Prostate gland (tissue), 2 donors: Measurements from ENCODE around the gene KCNQ1. TPM values are rescaled to one million over a fixed set of nuclear protein-coding genes. Genes with fewer than 3 reads are reported as not detected.

Experiments used
- DNase-seq: peaks from one replicate; pipeline ENCODE4 v3.0.0-alpha.2; 2019; ENCODE audit warnings: low spot score
- H3K27ac ChIP-seq, 2 donors: fragments of 200-600 bp; sonication (generic); 2 replicates each; pipeline ENCODE4 v1.5.1; 2017 to 2019
- H3K27me3 ChIP-seq: fragments of 200-600 bp; sonication (generic); replicated peaks from 2 replicates; pipeline ENCODE4 v1.5.1; 2019; ENCODE audit not compliant: insufficient read depth
- H3K36me3 ChIP-seq, 2 donors: fragments of 200-600 bp; sonication (generic); 1 replicate in 1 of 2; 2 replicates in 1 of 2; pipeline versions ENCODE4 v1.5.1 to v1.8.1; 2017 to 2019
- H3K4me1 ChIP-seq: fragments of 200-600 bp; sonication (generic); replicated peaks from 2 replicates; pipeline ENCODE4 v1.5.1; 2019
- H3K4me3 ChIP-seq, 2 donors: fragments of 200-600 bp; sonication (generic); 2 replicates each; pipeline ENCODE4 v1.5.1; 2017 to 2019
- H3K9me3 ChIP-seq: fragments of 200-600 bp; sonication (generic); 2 replicates; pipeline ENCODE4 v1.5.1; 2017
- CTCF ChIP-seq, 4 experiments: fragments of 200-600 bp in 2 of 4; fragments of 450-650 bp in 2 of 4; sonication (generic) in 2 of 4; IDR thresholded peaks; 1 replicate in 3 of 4; 2 replicates in 1 of 4; pipeline ENCODE4 v1.5.1; 2016 to 2019; ENCODE audit warnings: antibody characterized with exemption in 4 of 4, mild to moderate bottlenecking in 2 of 4, moderate library complexity in 2 of 4
- POLR2A ChIP-seq: fragments of 450-650 bp; IDR thresholded peaks from one replicate; pipeline ENCODE4 v1.6.1; 2016; ENCODE audit warnings: antibody characterized with exemption, mild to moderate bottlenecking
- POLR2AphosphoS5 ChIP-seq: sonication (generic); formaldehyde crosslinking; IDR thresholded peaks from one replicate; pipeline ENCODE4 v1.6.1; 2017; ENCODE audit warnings: antibody characterized with exemption
- WGBS: methylation state at CpG from one replicate; pipeline ENCODE4 v1.1.5; 2018; 5-methylcytosine and 5-hydroxymethylcytosine counted together
- intact Hi-C: fragments of 100-400 bp; cut with DNase I; formaldehyde crosslinking; loops from one replicate; pipeline ENCODE4 v1.14.2; 2022
- total RNA-seq, 2 donors: library from RNA; depleted of rRNA; stranded (reverse); fragments of >200 nt; gene quantifications; one replicate each; pipeline ENCODE4 v1.1.0, GENCODE V29; 2016

KCNQ1 gene
- total RNA-seq, 2 donors from 2014 or later: 10.0 to 33.8 TPM

GRCh38 chr11:2423157-2424025, 21.4 kb upstream of the KCNQ1 start:
- intact Hi-C loops: no loop called here
- no peaks in the 10 kb centered on the region for H3K4me1 ChIP-seq
- H3K9me3 ChIP-seq: no peaks in the 10 kb centered on the region
- H3K4me3 ChIP-seq: no peak overlapping the region
- 78% methylated on average over 26 of the region's 26 CpGs for WGBS
- no peak overlapping the region for H3K27ac ChIP-seq
- TF ChIP-seq POLR2A (no peak), CTCF (IDR thresholded peaks at IDR 0.05) (no peak), POLR2AphosphoS5 (no peak)
- H3K36me3 ChIP-seq: no peaks in the 10 kb centered on the region
- no peak for DNase-seq
- H3K27me3 ChIP-seq: no peaks in the 10 kb centered on the region

- H3K4me3 ChIP-seq: no peak overlapping the region
- no peak overlapping the region for H3K27ac ChIP-seq
- H3K36me3 ChIP-seq: no peaks in the 10 kb centered on the region
- no peak for TF ChIP-seq CTCF (IDR thresholded peaks at IDR 0.05)
- no peak for TF ChIP-seq POLR2AphosphoS5
- no peak for TF ChIP-seq POLR2A
- no peaks in the 10 kb centered on the region for H3K4me1 ChIP-seq
- DNase-seq: no peak
- no peaks in the 10 kb centered on the region for H3K27me3 ChIP-seq
- intact Hi-C loops: loop anchor here (5.0 kb wide), 1 partner anchor 462 kb away; the partner anchor contains the start of gene CDKN1C
- H3K9me3 ChIP-seq: no peaks in the 10 kb centered on the region
- WGBS: 90% methylated on average over 28 of the region's 28 CpGs
Observed at GRCh38 chr11:2424811-2425495, 19.9 kb upstream of the KCNQ1 start.

GRCh38 chr11:2425506-2425905, 19.3 kb upstream of the KCNQ1 start:
- TF ChIP-seq CTCF (IDR thresholded peaks at IDR 0.05) (no peak), POLR2AphosphoS5 (no peak), POLR2A (no peak)
- no peak overlapping the region for H3K27ac ChIP-seq
- H3K36me3 ChIP-seq: no peaks in the 10 kb centered on the region
- H3K4me3 ChIP-seq: no peak overlapping the region
- no peak for DNase-seq
- no peaks in the 10 kb centered on the region for H3K4me1 ChIP-seq
- intact Hi-C loops: loop anchor here (5.0 kb wide), 1 partner anchor 462 kb away; the partner anchor contains the start of gene CDKN1C
- H3K27me3 ChIP-seq: no peaks in the 10 kb centered on the region
- no peaks in the 10 kb centered on the region for H3K9me3 ChIP-seq
- 98% methylated on average over 8 of the region's 8 CpGs for WGBS

GRCh38 chr11:2426221-2426620, 18.6 kb upstream of the KCNQ1 start:
- no peaks in the 10 kb centered on the region for H3K4me1 ChIP-seq
- TF ChIP-seq CTCF (IDR thresholded peaks at IDR 0.05): no peak
- no peak for TF ChIP-seq POLR2A
- no peak for TF ChIP-seq POLR2AphosphoS5
- H3K27ac ChIP-seq: no peak overlapping the region
- H3K36me3 ChIP-seq: no peaks in the 10 kb centered on the region
- H3K4me3 ChIP-seq: no peak overlapping the region
- H3K27me3 ChIP-seq: no peaks in the 10 kb centered on the region
- H3K9me3 ChIP-seq: no peaks in the 10 kb centered on the region
- no peak for DNase-seq
- 93% methylated on average over 13 of the region's 13 CpGs for WGBS
- intact Hi-C loops: loop anchor here (5.0 kb wide), 1 partner anchor 461 kb away; the partner anchor contains the start of gene CDKN1C
